HepG2 (cell line): ENCODE results near the gene AZU1. TPM values are rescaled to one million over a fixed set of nuclear protein-coding genes. Genes with fewer than 3 reads are reported as not detected.

Source experiments
- ATAC-seq: fragments of 200-7000 bp; cut with Tn5 transposase; 3 replicates; pipeline ENCODE4 v1.9.1; 2020; ENCODE audit warnings: mild to moderate bottlenecking, moderate library complexity
- BruUV-seq: library from RNA; stranded (reverse); fragments of 400-500 nt; replicated peaks from 2 replicates; lab custom pipeline; 2021; lab: Mats Ljungman, UMichigan
- CTCF ChIA-PET: fragments of 300-600 bp; formaldehyde crosslinking; extraction: SDS; loops from one replicate; lab custom pipeline; 2021; ENCODE audit warnings: low total read pairs, inconsistent platforms, low intra/inter-chr PET ratio; lab: Yijun Ruan, JAX
- POLR2A ChIA-PET: fragments of 350-600 bp; sonication (Branson Sonifier 250); formaldehyde crosslinking; loops from one replicate; lab custom pipeline; 2020; ENCODE audit warnings: antibody characterized with exemption, inconsistent platforms; lab: Yijun Ruan, JAX
- DNase-seq: peaks from one replicate; pipeline ENCODE4 v3.0.0-alpha.2; 2015; ENCODE audit warnings: low spot score
- FAIRE-seq: peaks from 3 replicates; lab custom pipeline; 2011; peaks lifted over from hg19 to GRCh38; lab: Jason Lieb, UNC
- H2AFZ ChIP-seq: one replicate; pipeline ENCODE4 v1.6.1; 2011; ENCODE audit warnings: low read length, inconsistent platforms
- H3K27ac ChIP-seq: fragments of 300-600 bp; 3 replicates; pipeline ENCODE4 v1.8.0; 2011; ENCODE audit warnings: mixed run types, mild to moderate bottlenecking, mixed read lengths, low read length, inconsistent platforms; ENCODE audit not compliant: insufficient read depth; ENCODE audit errors: extremely low read length
- H3K27me3 ChIP-seq, 2 experiments: fragments of 200-600 bp in 1 of 2; 2 replicates in 1 of 2; 3 replicates in 1 of 2; pipeline versions ENCODE4 v1.6.0 to v1.8.0; 2011; ENCODE audit warnings: low read length in 2 of 2, mild to moderate bottlenecking in 2 of 2, moderate library complexity in 2 of 2, inconsistent platforms in 1 of 2; ENCODE audit not compliant: insufficient read depth in 2 of 2, control insufficient read depth in 1 of 2
- H3K36me3 ChIP-seq, 2 experiments: fragments of 200-600 bp in 1 of 2; replicated peaks in 1 of 2; 2 replicates in 1 of 2; 3 replicates in 1 of 2; pipeline versions ENCODE4 v1.5.1 to v1.8.0; 2011; ENCODE audit warnings: low read length in 2 of 2, inconsistent platforms in 1 of 2; ENCODE audit not compliant: insufficient read depth in 2 of 2, control insufficient read depth in 1 of 2
- H3K4me1 ChIP-seq: 2 replicates; pipeline ENCODE4 v1.5.1; 2012; ENCODE audit warnings: low read length, inconsistent platforms; ENCODE audit not compliant: insufficient read depth
- H3K4me2 ChIP-seq: 2 replicates; pipeline ENCODE4 v1.6.0; 2011; ENCODE audit warnings: low read depth, low read length, inconsistent platforms
- H3K4me3 ChIP-seq, 3 experiments: fragments of 200-600 bp in 1 of 3; sonication (generic), shearing (Covaris generic) in 1 of 3; replicated peaks in 1 of 3; 2 replicates each; pipeline ENCODE4 v1.5.1; 2011 to 2016; ENCODE audit warnings: low read length in 3 of 3, inconsistent platforms in 2 of 3, low read depth in 2 of 3, mild to moderate bottlenecking in 2 of 3, control low read depth in 1 of 3, mixed read lengths in 1 of 3; ENCODE audit not compliant: insufficient read depth in 1 of 3
- H3K79me2 ChIP-seq: one replicate; pipeline ENCODE4 v1.6.1; 2011; ENCODE audit warnings: low read length, inconsistent platforms; ENCODE audit not compliant: insufficient read depth
- H3K9ac ChIP-seq: 2 replicates; pipeline ENCODE4 v1.6.0; 2011; ENCODE audit warnings: mild to moderate bottlenecking, low read depth, low read length, inconsistent platforms; ENCODE audit not compliant: insufficient read depth
- H3K9me3 ChIP-seq: 2 replicates; pipeline ENCODE4 v1.5.1; 2012; ENCODE audit warnings: mild to moderate bottlenecking, low read length
- H4K20me1 ChIP-seq: 2 replicates; pipeline ENCODE4 v1.6.0; 2011; ENCODE audit warnings: inconsistent platforms, mild to moderate bottlenecking, low read length, moderate library complexity; ENCODE audit not compliant: insufficient read depth
- ATF7-NPFF ChIP-seq: sonication (generic); formaldehyde crosslinking; IDR thresholded peaks from 2 replicates; pipeline ENCODE4 v1.8.1; 2023; ENCODE audit warnings: mild to moderate bottlenecking, low read depth, missing genetic modification reagents, moderate library complexity
- CBX5 ChIP-seq: sonication (generic); formaldehyde crosslinking; IDR thresholded peaks from 2 replicates; pipeline ENCODE4 v1.4.0; 2020; ENCODE audit warnings: missing genetic modification reagents, borderline replicate concordance
- HNRNPL ChIP-seq: fragments of 200-400 bp; formaldehyde crosslinking; IDR thresholded peaks from 2 replicates; pipeline ENCODE4 v1.6.1; 2017; ENCODE audit warnings: mild to moderate bottlenecking, low read depth, low read length
- RAD21 ChIP-seq: fragments of 450-650 bp; formaldehyde crosslinking; IDR thresholded peaks from 2 replicates; pipeline ENCODE4 v1.5.0; 2020; ENCODE audit warnings: mild to moderate bottlenecking
- RBFOX2 ChIP-seq: fragments of 200-400 bp; formaldehyde crosslinking; IDR thresholded peaks from 2 replicates; pipeline ENCODE4 v1.6.1; 2017; ENCODE audit warnings: low read depth, mild to moderate bottlenecking, low read length
- ZIK1 ChIP-seq: sonication (generic); formaldehyde crosslinking; IDR thresholded peaks from 2 replicates; pipeline ENCODE4 v1.5.0; 2020; ENCODE audit warnings: mild to moderate bottlenecking, low read depth, missing genetic modification reagents, borderline replicate concordance
- ZNF263 ChIP-seq: sonication (generic); formaldehyde crosslinking; IDR thresholded peaks from 2 replicates; pipeline ENCODE4 v1.4.0; 2020; ENCODE audit warnings: missing genetic modification reagents
- ZNF446 ChIP-seq: sonication (generic); formaldehyde crosslinking; IDR thresholded peaks from 2 replicates; pipeline ENCODE4 v1.5.0; 2020; ENCODE audit warnings: mild to moderate bottlenecking, missing genetic modification reagents
- ZNF598 ChIP-seq: sonication (generic); formaldehyde crosslinking; IDR thresholded peaks from 2 replicates; pipeline ENCODE4 v1.5.1; 2020; ENCODE audit warnings: mild to moderate bottlenecking, missing genetic modification reagents, borderline replicate concordance
- ZSCAN22 ChIP-seq: sonication (generic); formaldehyde crosslinking; IDR thresholded peaks from 2 replicates; pipeline ENCODE4 v1.4.0; 2020; ENCODE audit warnings: mild to moderate bottlenecking, missing genetic modification reagents
- WGBS: methylation state at CpG from one replicate; pipeline ENCODE4 v1.1.6; 2017; ENCODE audit warnings: low lambda C conversion rate; 5-methylcytosine and 5-hydroxymethylcytosine counted together
- in situ Hi-C: cut with HindIII; loops from 2 replicates; pipeline ENCODE4 v1.10.0; 2017; ENCODE audit warnings: low pct_unique_long_range_greater_than_20kb; ENCODE audit not compliant: extremely low pct_ligation_motif_present
- intact Hi-C: fragments of 100-400 bp; cut with micrococcal nuclease; formaldehyde crosslinking; loops from one replicate; pipeline ENCODE4 v1.10.0; 2022; ENCODE audit not compliant: unreplicated experiment
- polyA plus RNA-seq, 8 experiments: library from polyadenylated mRNA; depleted of rRNA in 3 of 8; stranded (reverse) in 7 of 8; unstranded in 1 of 8; fragments of >200 nt; fragmentation: Illumina TruSeq in 4 of 8; extraction: Trizol in 4 of 8; gene quantifications; 2 replicates each; pipeline versions ENCODE4 v1.2.1 to v1.2.3, GENCODE V29; 2011 to 2016; ENCODE audit warnings: low read depth in 4 of 8, missing spikeins in 1 of 8, mixed read lengths in 1 of 8; ENCODE audit not compliant: insufficient read depth in 1 of 8
- total RNA-seq, 5 experiments: library from RNA; depleted of rRNA; stranded (reverse); fragments of >200 nt; fragmentation: Illumina TruSeq; extraction: Trizol; gene quantifications; 2 replicates each; pipeline ENCODE4 v1.2.3, GENCODE V29; 2016; ENCODE audit warnings: low read depth in 1 of 5
- TF ChIP-seq, protein P1 (sequence below): sonication (generic); formaldehyde crosslinking; IDR thresholded peaks from 2 replicates; pipeline ENCODE4 v1.5.0; 2020; ENCODE audit warnings: mild to moderate bottlenecking, missing genetic modification reagents, borderline replicate concordance
- TF ChIP-seq, protein P2 (sequence below): sonication (generic); formaldehyde crosslinking; IDR thresholded peaks from 2 replicates; pipeline ENCODE4 v1.5.1; 2020; ENCODE audit warnings: mild to moderate bottlenecking, missing genetic modification reagents, moderate library complexity
- TF ChIP-seq, protein P3 (sequence below): sonication (generic); formaldehyde crosslinking; IDR thresholded peaks from 2 replicates; pipeline ENCODE4 v1.5.0; 2020; ENCODE audit warnings: missing genetic modification reagents

The AZU1 gene
- total and polyA plus RNA-seq, 2 of the 13 experiments (the other 11 are each of a cell fraction or from before 2014, with no cell fraction given) = not detected

DNA sequence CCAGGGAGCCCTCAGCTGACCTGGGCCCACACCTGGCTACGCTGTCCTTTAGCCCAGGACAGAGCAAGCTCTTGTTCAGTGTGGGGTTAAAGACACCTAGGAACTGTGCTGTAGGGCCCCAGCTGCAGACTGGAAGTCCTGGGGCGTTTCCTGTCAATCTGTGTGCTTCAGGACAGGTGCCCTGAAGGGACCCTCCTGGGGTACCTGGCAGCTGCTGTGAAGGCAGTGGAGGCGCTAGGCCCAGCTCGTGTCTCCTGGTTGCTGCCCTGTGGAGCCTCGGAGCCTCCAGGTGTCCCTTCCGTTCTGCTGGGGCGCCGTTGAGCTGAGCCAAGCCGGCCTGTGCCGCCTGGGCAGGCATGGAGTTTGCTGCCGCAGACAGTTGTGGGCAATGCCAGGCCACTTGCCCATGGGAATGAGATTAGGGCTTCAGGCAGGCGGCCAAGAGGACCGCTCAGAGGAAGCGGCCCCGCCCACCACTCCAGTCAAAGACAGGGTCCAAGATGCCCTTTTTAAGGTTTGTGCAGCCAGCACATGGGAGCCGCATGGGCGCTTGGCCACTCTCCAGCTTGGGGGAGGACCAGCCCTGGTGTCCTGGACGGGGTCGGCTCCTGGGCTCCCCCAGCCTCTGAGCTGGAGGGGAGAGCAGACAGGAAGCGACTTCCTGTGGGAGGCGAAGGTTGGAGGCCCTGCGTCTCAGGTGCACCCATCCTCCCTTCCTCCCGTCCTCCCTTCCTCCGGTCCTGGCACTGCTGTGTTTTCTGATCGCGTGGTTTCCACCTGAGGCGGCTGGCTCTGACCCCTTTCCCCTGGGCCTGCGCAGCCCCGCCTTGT, 26.4 kb upstream of the AZU1 start:
- Histone ChIP-seq H3K4me3 (peak overlapping the region in 1 of 3 experiments; percentile 96; a peak in 2 of 6 replicates), H2AFZ (no peak overlapping the region), H3K36me3 (peaks cover 34 to 62% of the 10 kb centered on the region in 2 experiments; a peak in 4 of 5 replicates), H3K9ac (peak overlapping the region; percentile 99; the same call in 1 of the 2 replicates), H3K4me2 (peak overlapping the region; percentile 89), H4K20me1 (peaks cover 78% of the 10 kb centered on the region), H3K27me3 (no peaks in the 10 kb centered on the region; a peak in 1 of 5 replicates), H3K79me2 (peaks cover 79% of the 10 kb centered on the region), H3K27ac (peak overlapping the region; percentile 45), H3K9me3 (no peaks in the 10 kb centered on the region), H3K4me1 (peaks cover 36% of the 10 kb centered on the region)
- WGBS = 88% methylated on average over 15 of the region's 29 CpGs
- no peak for DNase-seq
- FAIRE-seq = no peak
- no TSS peak for BruUV-seq
- in situ Hi-C loops = no loop called here
- intact Hi-C loops = no loop called here
- no peak for ATAC-seq
- ChIA-PET POLR2A (interaction anchor here (0.5 to 0.6 kb wide), 2 partner anchors 9 to 12 kb away, joined by 3 to 4 read pairs; no protein-coding TSS in a partner anchor), CTCF (no interaction called here)
- TF ChIP-seq ZSCAN22 (CRISPR knock-in tag) (no peak), HNRNPL (peak; percentile 88), ZNF263 (peak; percentile 24; the same call in 1 of the 2 replicates), ZNF446 (CRISPR knock-in tag) (no peak), RBFOX2 (peak; percentile 82), ZNF598 (CRISPR knock-in tag) (0 out of 2 replicates have a peak, but pooled peaks have one; percentile 22), CBX5 (CRISPR knock-in tag) (0 out of 2 replicates have a peak, but pooled peaks have one; percentile 1), ATF7-NPFF (CRISPR knock-in tag) (0 out of 2 replicates have a peak, but pooled peaks have one; percentile 25), ZIK1 (CRISPR knock-in tag) (0 out of 2 replicates have a peak, but pooled peaks have one; percentile 17), RAD21 (CRISPR knock-in tag) (0 out of 2 replicates have a peak, but pooled peaks have one; percentile 20)
- TF ChIP-seq, protein P1, sequence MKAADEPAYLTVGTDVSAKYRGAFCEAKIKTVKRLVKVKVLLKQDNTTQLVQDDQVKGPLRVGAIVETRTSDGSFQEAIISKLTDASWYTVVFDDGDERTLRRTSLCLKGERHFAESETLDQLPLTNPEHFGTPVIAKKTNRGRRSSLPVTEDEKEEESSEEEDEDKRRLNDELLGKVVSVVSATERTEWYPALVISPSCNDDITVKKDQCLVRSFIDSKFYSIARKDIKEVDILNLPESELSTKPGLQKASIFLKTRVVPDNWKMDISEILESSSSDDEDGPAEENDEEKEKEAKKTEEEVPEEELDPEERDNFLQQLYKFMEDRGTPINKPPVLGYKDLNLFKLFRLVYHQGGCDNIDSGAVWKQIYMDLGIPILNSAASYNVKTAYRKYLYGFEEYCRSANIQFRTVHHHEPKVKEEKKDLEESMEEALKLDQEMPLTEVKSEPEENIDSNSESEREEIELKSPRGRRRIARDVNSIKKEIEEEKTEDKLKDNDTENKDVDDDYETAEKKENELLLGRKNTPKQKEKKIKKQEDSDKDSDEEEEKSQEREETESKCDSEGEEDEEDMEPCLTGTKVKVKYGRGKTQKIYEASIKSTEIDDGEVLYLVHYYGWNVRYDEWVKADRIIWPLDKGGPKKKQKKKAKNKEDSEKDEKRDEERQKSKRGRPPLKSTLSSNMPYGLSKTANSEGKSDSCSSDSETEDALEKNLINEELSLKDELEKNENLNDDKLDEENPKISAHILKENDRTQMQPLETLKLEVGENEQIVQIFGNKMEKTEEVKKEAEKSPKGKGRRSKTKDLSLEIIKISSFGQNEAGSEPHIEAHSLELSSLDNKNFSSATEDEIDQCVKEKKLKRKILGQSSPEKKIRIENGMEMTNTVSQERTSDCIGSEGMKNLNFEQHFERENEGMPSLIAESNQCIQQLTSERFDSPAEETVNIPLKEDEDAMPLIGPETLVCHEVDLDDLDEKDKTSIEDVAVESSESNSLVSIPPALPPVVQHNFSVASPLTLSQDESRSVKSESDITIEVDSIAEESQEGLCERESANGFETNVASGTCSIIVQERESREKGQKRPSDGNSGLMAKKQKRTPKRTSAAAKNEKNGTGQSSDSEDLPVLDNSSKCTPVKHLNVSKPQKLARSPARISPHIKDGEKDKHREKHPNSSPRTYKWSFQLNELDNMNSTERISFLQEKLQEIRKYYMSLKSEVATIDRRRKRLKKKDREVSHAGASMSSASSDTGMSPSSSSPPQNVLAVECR (CRISPR knock-in tag) = no peak; the same call in 1 of the 2 replicates
- TF ChIP-seq, protein P2, sequence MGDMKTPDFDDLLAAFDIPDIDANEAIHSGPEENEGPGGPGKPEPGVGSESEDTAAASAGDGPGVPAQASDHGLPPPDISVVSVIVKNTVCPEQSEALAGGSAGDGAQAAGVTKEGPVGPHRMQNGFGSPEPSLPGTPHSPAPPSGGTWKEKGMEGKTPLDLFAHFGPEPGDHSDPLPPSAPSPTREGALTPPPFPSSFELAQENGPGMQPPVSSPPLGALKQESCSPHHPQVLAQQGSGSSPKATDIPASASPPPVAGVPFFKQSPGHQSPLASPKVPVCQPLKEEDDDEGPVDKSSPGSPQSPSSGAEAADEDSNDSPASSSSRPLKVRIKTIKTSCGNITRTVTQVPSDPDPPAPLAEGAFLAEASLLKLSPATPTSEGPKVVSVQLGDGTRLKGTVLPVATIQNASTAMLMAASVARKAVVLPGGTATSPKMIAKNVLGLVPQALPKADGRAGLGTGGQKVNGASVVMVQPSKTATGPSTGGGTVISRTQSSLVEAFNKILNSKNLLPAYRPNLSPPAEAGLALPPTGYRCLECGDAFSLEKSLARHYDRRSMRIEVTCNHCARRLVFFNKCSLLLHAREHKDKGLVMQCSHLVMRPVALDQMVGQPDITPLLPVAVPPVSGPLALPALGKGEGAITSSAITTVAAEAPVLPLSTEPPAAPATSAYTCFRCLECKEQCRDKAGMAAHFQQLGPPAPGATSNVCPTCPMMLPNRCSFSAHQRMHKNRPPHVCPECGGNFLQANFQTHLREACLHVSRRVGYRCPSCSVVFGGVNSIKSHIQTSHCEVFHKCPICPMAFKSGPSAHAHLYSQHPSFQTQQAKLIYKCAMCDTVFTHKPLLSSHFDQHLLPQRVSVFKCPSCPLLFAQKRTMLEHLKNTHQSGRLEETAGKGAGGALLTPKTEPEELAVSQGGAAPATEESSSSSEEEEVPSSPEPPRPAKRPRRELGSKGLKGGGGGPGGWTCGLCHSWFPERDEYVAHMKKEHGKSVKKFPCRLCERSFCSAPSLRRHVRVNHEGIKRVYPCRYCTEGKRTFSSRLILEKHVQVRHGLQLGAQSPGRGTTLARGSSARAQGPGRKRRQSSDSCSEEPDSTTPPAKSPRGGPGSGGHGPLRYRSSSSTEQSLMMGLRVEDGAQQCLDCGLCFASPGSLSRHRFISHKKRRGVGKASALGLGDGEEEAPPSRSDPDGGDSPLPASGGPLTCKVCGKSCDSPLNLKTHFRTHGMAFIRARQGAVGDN (CRISPR knock-in tag) = peak; percentile 38
- TF ChIP-seq, protein P3, sequence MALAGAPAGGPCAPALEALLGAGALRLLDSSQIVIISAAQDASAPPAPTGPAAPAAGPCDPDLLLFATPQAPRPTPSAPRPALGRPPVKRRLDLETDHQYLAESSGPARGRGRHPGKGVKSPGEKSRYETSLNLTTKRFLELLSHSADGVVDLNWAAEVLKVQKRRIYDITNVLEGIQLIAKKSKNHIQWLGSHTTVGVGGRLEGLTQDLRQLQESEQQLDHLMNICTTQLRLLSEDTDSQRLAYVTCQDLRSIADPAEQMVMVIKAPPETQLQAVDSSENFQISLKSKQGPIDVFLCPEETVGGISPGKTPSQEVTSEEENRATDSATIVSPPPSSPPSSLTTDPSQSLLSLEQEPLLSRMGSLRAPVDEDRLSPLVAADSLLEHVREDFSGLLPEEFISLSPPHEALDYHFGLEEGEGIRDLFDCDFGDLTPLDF (CRISPR knock-in tag) = no peak
